SHP77 (cell line): ENCODE data around the gene LRRC23.

Experiments
- DNase-seq, 2 experiments: peaks; one replicate each; lab custom pipeline; 2025; lab: John Stamatoyannopoulos, UW

LRRC23 gene

DNA sequence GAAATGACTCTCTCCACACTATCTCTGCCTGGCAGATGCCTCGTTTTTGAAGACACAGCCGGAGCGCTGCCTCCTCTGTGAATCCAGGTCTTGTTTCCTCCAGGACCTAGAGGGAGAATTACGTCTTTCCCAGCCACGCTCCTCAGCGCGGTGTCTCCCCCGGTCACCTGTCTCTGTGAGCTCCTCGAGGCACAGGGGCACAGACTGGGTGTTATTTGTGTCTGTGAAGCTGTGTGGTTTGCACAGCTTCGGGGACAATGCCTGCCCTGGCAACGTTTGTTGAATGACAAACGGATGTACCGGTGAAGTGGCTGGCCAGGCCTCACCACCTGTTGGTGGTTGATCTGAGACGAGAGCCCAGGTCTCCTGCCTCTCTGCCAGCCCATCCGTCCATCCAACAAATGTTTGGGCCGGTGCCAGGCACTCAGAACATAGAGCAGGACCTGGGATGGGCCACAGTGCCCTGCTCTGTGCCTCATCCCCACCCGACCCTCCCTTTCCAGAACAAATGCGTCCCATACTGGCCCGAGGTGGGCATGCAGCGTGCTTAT lies 52.6 kb downstream of the LRRC23 start:
- no peak for DNase-seq

DNA sequence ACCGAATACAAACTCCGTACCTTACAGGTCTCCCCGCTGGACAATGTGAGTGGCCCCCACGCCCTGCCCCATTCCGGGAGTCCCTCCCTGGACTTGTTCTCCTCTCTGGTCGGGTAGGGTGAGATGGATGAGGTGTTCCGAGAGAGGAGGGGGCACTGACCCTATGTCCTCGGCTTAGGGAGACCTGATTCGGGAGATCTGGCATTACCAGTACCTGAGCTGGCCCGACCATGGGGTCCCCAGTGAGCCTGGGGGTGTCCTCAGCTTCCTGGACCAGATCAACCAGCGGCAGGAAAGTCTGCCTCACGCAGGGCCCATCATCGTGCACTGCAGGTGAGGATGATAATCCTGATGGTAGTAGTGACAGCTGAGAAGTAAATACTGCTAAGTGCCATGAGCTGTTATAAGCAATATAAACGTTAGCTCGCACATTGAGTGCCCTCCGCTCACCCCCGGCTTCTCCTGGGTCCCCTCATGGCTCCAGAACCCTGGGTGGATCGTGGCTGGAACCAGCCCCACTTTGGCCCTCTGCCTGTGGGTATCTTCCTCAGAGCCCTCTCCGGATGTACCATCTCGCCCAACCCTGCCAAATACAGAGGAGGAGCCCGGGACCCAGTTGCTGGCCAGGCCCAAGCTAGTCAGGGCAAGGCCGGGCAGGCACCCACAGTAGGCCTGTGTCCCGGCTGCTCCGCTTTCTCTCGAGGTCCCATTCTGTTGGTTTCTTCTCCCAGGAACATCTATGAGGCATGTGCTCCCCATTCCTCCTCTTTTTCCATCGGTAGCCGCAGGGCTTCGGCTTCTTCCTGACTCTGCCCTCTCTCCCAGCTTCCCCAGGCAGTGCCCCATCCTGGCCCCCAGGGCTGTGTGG lies 53.4 kb downstream of the LRRC23 start:
- no peak for DNase-seq

DNA sequence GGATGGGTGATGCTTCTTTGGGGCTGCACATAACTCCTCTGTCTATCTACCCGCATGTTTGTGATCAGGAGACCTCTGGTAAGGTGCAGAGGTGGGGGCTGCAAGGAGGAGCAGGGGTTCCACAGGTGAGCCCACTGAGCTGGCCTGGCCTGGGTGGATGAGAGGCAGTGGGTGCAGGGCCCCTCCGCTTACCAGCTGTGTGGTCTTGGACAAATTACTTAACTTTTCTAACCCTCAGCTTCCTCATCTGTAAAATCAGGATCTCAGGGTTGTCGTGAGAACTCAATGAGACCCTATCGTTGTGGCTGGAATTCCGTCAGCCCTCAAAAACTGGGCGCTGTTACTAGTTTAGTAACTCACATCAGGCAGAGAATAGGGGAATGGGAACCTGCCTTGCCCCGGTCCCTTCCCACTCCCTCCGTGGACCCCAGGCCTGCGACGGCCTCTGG lies 54.0 kb downstream of the LRRC23 start:
- no peak for DNase-seq

DNA sequence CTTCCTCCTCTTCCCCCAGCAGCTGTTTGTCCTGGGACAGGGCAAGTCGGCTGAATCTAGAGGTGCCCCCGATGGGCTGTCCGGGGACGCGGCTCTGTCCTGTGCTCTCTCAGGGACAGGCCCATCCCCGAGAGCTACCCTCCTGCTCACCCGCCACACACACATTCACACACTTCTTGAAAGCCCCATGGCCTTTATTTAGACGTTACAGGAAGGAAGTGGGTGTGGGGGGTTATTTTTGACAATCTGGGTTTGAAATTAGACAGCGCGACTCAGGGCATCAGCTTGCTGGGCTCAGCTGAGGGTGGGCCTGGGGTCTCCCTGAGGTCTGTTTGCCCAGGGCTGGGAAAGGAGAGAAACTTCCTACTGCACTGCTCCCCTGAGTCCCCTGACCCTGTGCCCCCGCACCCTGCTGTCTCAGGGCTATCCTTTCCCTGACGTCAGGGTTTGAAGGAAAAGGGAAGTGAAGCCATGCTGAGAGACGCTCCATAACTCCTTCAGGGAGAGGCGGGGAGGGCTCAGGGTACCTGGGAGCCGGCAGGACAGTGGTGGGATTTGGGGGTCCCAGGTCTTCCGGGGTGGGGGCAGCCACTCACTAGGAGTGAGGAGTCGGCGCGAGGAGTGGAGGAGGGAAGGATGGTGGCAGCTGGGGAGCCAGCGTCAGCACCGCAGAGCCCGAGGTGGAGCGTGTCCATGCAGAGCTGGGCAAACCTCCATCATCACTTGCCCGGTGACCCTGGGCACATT lies 54.6 kb downstream of the LRRC23 start:
- no peak for DNase-seq

DNA sequence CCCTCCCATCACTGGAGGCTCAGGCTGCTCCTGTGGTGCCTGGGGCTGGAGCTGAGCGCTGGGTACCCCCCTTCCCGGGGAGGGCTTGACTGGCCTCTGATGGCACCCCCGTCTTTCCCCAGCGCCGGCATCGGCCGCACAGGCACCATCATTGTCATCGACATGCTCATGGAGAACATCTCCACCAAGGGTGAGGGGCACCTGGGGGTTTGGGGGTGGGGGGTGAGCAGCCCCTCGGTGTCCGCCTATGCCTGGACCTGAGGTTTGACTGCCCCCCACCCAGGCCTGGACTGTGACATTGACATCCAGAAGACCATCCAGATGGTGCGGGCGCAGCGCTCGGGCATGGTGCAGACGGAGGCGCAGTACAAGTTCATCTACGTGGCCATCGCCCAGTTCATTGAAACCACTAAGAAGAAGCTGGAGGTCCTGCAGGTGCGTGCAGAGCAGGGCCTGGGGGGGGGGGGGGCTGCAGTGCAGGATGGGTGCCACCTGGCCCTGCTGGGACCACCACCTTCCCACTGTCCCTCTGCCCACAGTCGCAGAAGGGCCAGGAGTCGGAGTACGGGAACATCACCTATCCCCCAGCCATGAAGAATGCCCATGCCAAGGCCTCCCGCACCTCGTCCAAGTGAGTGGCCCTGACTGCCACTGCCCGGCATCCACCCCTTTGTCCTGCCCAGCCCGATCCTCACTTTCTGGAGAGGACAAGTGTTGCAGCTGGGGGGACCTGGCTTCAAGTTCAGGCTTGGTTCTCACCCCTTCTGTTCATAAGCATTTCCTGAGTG lies 55.4 kb downstream of the LRRC23 start:
- no peak for DNase-seq

DNA sequence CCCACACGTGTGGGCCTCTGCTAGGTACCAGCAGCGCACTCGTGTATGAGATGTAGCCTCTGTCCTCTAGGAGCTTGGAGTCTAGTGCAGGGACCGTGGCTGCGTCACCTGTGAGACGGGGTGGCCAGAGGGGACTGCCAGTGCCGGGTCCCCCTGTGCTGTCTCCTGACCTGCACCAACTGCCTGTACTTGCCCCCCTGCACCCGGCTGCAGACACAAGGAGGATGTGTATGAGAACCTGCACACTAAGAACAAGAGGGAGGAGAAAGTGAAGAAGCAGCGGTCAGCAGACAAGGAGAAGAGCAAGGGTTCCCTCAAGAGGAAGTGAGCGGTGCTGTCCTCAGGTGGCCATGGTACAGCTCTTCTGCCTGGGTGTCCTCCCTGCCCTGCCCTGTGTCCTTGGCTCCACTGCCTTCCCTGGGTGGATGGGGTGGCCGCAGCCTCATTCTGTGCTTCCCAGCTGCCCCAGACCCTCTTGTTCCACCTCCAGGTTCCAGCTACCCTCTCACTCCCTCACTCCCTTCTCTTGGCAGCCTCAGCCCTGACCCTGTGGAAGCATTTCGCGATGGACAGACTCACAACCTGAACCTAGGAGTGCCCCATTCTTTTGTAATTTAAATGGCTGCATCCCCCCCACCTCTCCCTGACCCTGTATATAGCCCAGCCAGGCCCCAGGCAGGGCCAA lies 56.1 kb downstream of the LRRC23 start:
- DNase-seq = no peak

DNA sequence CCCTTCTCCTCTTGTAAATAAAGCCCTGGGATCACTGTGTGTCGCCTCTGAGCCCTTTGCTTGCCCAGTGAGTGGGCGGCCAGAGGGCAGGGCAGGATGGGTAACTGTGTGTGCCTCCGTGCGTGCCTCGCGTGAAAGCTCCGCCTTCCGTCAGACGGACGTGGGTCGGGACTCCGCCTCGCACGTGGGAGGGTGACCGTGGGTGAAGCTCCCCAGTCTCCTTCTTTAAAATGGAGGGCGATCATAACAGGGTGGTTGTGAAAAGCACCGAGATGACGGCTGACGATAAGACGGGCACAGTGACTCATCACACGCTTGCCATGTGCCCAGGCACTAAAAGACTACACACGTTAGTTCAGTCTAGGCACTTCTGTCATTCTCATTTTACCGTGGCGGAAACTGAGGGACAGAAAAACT lies 56.7 kb downstream of the LRRC23 start:
- DNase-seq = no peak

DNA sequence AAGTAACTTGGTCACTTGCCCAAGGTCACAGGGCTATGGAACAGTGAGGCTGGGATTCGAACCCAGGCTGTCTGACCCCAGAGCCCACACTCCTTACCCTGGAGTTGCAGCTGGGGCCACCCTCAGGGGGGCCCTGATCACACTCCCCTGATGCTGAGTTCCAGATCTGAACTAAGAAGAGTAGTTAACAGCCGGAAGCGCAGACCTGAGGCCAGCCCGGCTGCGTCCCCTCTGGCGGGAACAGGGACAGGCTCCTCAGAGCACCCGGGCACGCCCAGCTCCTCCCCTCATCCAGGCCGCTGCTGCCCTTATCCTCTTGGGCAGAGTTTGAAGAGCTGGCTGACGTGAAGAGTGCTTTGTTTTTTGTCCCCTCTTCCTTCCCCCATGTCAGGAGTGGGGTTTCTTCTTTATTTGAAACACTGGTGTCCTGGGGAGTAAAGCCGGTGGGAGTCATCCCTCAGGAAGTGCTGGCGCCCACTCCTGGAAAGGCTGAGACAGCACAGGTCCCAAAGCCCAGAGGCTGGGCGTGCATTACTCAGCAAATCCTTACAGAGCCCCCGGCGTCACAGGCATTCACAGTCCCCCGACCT lies 57.2 kb downstream of the LRRC23 start:
- peak; percentile 56 to 76 for DNase-seq

DNA sequence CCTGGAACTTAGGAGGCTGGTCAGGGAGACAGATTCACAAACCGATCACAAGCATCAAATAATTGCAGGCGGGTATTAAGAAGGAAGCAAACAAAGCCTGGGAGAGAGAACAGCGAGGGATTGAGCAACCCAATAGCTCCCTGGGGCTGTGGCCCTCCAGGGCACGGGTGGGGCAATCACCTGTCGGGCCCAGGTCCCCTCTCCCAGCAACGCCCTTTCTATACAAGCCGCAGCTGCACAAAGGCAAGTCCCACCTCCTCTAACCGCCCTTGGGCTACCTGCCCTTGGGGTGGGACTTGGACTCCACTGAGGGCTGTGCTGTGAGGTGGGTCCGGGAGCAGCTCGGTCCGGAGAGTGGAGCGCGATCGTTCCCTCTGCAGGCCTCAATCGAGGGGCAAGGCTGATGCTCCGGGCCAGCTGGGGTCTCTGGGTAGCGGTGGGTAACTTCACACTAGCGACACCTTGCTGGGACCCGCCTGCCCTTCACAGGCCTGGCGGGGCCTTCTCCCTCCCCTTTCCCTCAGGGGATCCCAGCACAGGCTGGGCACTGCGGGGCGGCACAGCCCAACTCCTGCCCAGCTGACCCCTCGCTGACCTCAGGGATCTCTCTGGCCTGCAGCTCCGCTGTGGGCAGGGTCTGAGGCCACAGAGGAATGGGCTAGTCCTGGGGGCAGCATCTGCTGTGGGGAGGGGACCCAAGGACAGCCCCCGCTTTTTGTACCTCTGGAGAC lies 57.8 kb downstream of the LRRC23 start:
- no peak for DNase-seq

DNA sequence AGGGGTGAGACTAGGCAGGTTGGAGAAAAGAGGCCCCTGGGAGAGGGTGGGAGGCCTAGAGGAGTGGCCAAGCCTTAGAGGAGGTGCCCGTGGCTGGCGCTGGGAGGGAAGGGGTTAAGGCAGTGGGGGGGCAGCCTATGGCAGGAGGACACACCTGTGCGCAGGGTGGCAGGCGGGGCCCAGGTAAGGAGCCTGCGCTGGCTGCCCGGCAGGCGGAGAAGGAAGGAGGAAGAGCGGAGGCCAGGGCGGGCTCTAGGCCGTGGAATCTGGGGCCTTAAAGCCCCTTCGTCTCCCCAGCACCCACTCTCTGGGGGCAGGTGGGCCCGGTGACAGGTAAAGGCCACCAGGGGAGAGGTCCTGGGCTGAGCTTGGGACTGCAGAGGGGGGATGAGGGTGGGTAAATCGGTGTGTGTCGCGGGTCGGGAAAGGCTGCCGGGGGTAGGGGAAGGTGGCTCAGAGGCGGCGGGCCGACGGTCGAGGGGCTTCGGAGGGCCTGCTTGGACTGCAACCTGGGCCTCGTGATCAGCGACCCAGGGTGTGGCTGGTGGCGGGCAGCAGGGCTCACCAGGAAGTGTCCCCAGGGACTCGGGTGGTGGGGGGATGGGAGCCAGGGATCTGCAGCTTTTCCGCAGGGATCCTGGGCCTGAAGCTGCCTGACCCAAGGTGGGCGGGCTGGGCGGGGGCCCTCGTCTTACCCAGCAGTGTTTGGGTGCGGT lies 58.6 kb downstream of the LRRC23 start:
- no peak for DNase-seq
